Endothelial cell of umbilical vein (primary cell): ENCODE measurements around the gene WAC. TPM values are rescaled to one million over a fixed set of nuclear protein-coding genes. Genes with fewer than 3 reads are reported as not detected.

Source experiments
- BruUV-seq: library from RNA; stranded (reverse); fragments of 400-500 nt; replicated peaks from 2 replicates; lab custom pipeline; 2021; lab: Mats Ljungman, UMichigan
- CTCF ChIA-PET: fragments of 300-600, 350-600 bp; sonication (Branson Sonifier 250); formaldehyde crosslinking; loops from one replicate; lab custom pipeline; 2021; ENCODE audit warnings: antibody characterized with exemption, inconsistent platforms; lab: Charles Lee
- POLR2A ChIA-PET: fragments of 300-600, 350-600 bp; sonication (Branson Sonifier 250); formaldehyde crosslinking; loops from one replicate; lab custom pipeline; 2021; ENCODE audit warnings: antibody characterized with exemption, inconsistent platforms; lab: Charles Lee
- DNase-seq: peaks from one replicate; pipeline ENCODE4 v3.0.0-alpha.2; 2011; ENCODE audit warnings: low read depth, low spot score
- FAIRE-seq: peaks from 2 replicates; lab custom pipeline; 2011; peaks lifted over from hg19 to GRCh38; lab: Jason Lieb, UNC
- H2AFZ ChIP-seq: 2 replicates; pipeline ENCODE4 v1.6.0; 2012; ENCODE audit warnings: low read depth, low read length, control low read depth, inconsistent platforms
- H3K27ac ChIP-seq: 2 replicates; pipeline ENCODE4 v1.5.1; 2011; ENCODE audit warnings: low read depth, mild to moderate bottlenecking, control low read depth, low read length, moderate library complexity; ENCODE audit not compliant: insufficient read depth
- H3K27me3 ChIP-seq, 2 experiments: 2 replicates each; pipeline versions ENCODE4 v1.6.0 to v1.6.1; 2011; ENCODE audit warnings: low read length in 2 of 2, mixed read lengths in 1 of 2; ENCODE audit not compliant: control insufficient read depth in 2 of 2, insufficient read depth in 2 of 2
- H3K36me3 ChIP-seq, 2 experiments: 2 replicates in 1 of 2; 3 replicates in 1 of 2; pipeline ENCODE4 v1.5.1; 2011; ENCODE audit warnings: low read length in 2 of 2, mild to moderate bottlenecking in 1 of 2, moderate library complexity in 1 of 2; ENCODE audit not compliant: control insufficient read depth in 2 of 2, insufficient read depth in 2 of 2; ENCODE audit errors: extremely low read depth in 1 of 2
- H3K4me1 ChIP-seq: 3 replicates; pipeline ENCODE4 v1.5.1; 2011; ENCODE audit warnings: mild to moderate bottlenecking, low read length; ENCODE audit not compliant: control insufficient read depth, insufficient read depth; ENCODE audit errors: extremely low read depth
- H3K4me2 ChIP-seq: 2 replicates; pipeline ENCODE4 v1.6.1; 2011; ENCODE audit warnings: low read length, control low read depth, mixed read lengths; ENCODE audit not compliant: insufficient read depth
- H3K4me3 ChIP-seq, 3 experiments: fragments of 200-600 bp in 1 of 3; sonication (generic), shearing (Covaris generic) in 1 of 3; replicated peaks in 1 of 3; 2 replicates each; pipeline ENCODE4 v1.5.1; 2011 to 2016; ENCODE audit warnings: control low read depth in 3 of 3, low read length in 3 of 3, mild to moderate bottlenecking in 2 of 3, inconsistent platforms in 1 of 3, low read depth in 1 of 3, moderate library complexity in 1 of 3; ENCODE audit not compliant: insufficient read depth in 1 of 3
- H3K79me2 ChIP-seq: 2 replicates; pipeline ENCODE4 v1.6.0; 2012; ENCODE audit warnings: low read length, inconsistent platforms; ENCODE audit not compliant: control insufficient read depth, insufficient read depth
- H3K9ac ChIP-seq: replicated peaks from 2 replicates; pipeline ENCODE3; 2011; ENCODE audit warnings: low read length, control low read depth; ENCODE audit not compliant: insufficient read depth; ENCODE audit errors: extremely low read depth
- H3K9me1 ChIP-seq: replicated peaks from 3 replicates; pipeline ENCODE4 v1.6.0; 2011; ENCODE audit warnings: mild to moderate bottlenecking, low read length; ENCODE audit not compliant: control insufficient read depth, insufficient read depth; ENCODE audit errors: extremely low read depth
- H3K9me3 ChIP-seq: replicated peaks from 2 replicates; pipeline ENCODE4 v1.5.1; 2012; ENCODE audit warnings: low read length, inconsistent platforms; ENCODE audit not compliant: control insufficient read depth, insufficient read depth
- H4K20me1 ChIP-seq: replicated peaks from 2 replicates; pipeline ENCODE3; 2011; ENCODE audit warnings: mild to moderate bottlenecking, low read length; ENCODE audit not compliant: control insufficient read depth, insufficient read depth; ENCODE audit errors: extremely low read depth
- EZH2 ChIP-seq: IDR thresholded peaks from 2 replicates; pipeline ENCODE4 v1.6.1; 2012; ENCODE audit warnings: borderline replicate concordance, low read depth, mild to moderate bottlenecking, moderate library complexity, low read length, inconsistent platforms; ENCODE audit not compliant: severe bottlenecking
- FOS ChIP-seq: IDR thresholded peaks from 2 replicates; pipeline ENCODE4 v1.6.1; 2011; ENCODE audit warnings: mild to moderate bottlenecking, low read length, moderate library complexity, borderline replicate concordance; ENCODE audit not compliant: insufficient read depth
- GATA2 ChIP-seq: IDR thresholded peaks from 2 replicates; pipeline ENCODE4 v1.7.0; 2011; ENCODE audit warnings: low read depth, mild to moderate bottlenecking, moderate library complexity, mixed read lengths, low read length; ENCODE audit not compliant: insufficient read length, insufficient read depth
- JUN ChIP-seq: IDR thresholded peaks from 2 replicates; pipeline ENCODE4 v1.6.1; 2011; ENCODE audit warnings: borderline replicate concordance, low read depth; ENCODE audit not compliant: insufficient read length, insufficient read depth
- MYC ChIP-seq: IDR thresholded peaks from one replicate; pipeline ENCODE4 v1.6.1; 2011; ENCODE audit warnings: mild to moderate bottlenecking, low read depth, low read length
- POLR2A ChIP-seq: IDR thresholded peaks from 2 replicates; pipeline ENCODE4 v1.6.1; 2012; ENCODE audit warnings: low read depth, mild to moderate bottlenecking, control low read depth, low read length
- POLR2AphosphoS5 ChIP-seq: IDR thresholded peaks from 2 replicates; pipeline ENCODE4 v1.6.1; 2012; ENCODE audit warnings: low read depth, mild to moderate bottlenecking, control low read depth, low read length, moderate library complexity; ENCODE audit not compliant: insufficient read depth
- dilution Hi-C: fragments of 300-500 bp; cut with MboI; formaldehyde crosslinking; loops from one replicate; pipeline ENCODE4 v1.15.0; 2019; ENCODE audit warnings: low sequenced_read_pairs; ENCODE audit not compliant: extremely low pct_ligation_motif_present
- intact Hi-C: fragments of 100-400 bp; cut with micrococcal nuclease; formaldehyde crosslinking; loops from one replicate; pipeline ENCODE4 v1.10.0; 2022
- polyA plus RNA-seq, 4 experiments: library from polyadenylated mRNA; depleted of rRNA in 3 of 4; stranded (reverse) in 3 of 4; unstranded in 1 of 4; fragments of >200 nt; gene quantifications; 2 replicates each; pipeline versions ENCODE4 v1.2.1 to v1.2.3, GENCODE V29; 2011 to 2012; ENCODE audit warnings: missing spikeins in 1 of 4
- total RNA-seq: library from RNA; stranded (reverse); gene quantifications from 2 replicates; pipeline ENCODE4 v1.2.3, GENCODE V29; 2021
- TF ChIP-seq, protein P1 (sequence below), 2 donors: IDR thresholded peaks; 1 replicate in 1 of 2; 2 replicates in 1 of 2; pipeline ENCODE4 v1.5.1; 2011; ENCODE audit warnings: low read length in 2 of 2, mild to moderate bottlenecking in 2 of 2, moderate library complexity in 2 of 2, control low read depth in 1 of 2, inconsistent platforms in 1 of 2, low read depth in 1 of 2; ENCODE audit not compliant: insufficient read depth in 1 of 2; ENCODE audit errors: extremely low read depth in 1 of 2
- TF ChIP-seq, protein P2 (sequence below): IDR thresholded peaks from 2 replicates; pipeline ENCODE4 v1.6.1; 2011; ENCODE audit not compliant: insufficient read depth, insufficient read length

The WAC gene
- total and polyA plus RNA-seq, 2 donors (not counting 3 experiments of a cell fraction or from before 2014, with no cell fraction given) = 49.2 to 101 TPM

DNA sequence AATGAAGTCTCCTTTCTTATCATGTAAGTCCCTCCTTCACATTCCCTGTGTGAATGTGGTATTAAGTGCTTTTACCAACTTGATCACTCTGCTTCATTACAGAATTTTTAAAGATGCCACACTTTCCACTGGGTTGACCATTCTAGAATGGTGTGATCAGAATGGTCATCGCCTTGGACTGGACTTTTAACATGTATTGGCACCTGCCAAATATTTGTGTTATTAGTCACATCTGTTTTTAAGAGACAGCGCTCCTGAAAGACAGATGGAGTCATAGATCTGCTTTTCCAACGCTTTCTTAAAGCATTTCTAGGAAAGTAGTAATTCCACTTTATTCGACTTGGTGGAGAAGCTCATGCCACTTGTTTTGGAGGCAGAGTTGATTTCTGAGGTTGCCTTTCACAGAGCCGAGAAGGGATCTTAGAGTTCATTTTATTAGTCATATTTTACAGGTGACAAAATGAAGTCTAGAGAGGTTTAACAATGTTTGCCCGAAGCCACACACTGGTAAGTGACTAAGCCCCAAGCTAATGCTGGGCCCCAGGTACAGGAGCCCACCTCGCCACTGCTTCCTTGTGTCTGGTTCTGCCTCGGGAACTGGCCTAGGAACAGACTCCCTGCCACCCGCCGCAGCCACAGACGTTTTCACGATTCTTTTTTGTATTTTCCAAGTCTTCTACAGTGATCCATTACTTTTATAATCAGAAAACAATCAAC, 134.0 kb downstream of the WAC start:
- no peaks in the 10 kb centered on the region for H3K4me1 ChIP-seq
- FAIRE-seq (no peak), DNase-seq (no peak)
- H3K9ac ChIP-seq = no peak overlapping the region
- H3K79me2 ChIP-seq = no peaks in the 10 kb centered on the region
- dilution Hi-C loops (no loop called here), intact Hi-C loops (no loop called here)
- no peak overlapping the region for H3K27ac ChIP-seq
- H3K9me3 ChIP-seq = no peaks in the 10 kb centered on the region
- H2AFZ ChIP-seq = no peak overlapping the region
- POLR2A ChIA-PET = no interaction called here
- no peak overlapping the region for H3K4me3 ChIP-seq
- TF ChIP-seq, protein P1, sequence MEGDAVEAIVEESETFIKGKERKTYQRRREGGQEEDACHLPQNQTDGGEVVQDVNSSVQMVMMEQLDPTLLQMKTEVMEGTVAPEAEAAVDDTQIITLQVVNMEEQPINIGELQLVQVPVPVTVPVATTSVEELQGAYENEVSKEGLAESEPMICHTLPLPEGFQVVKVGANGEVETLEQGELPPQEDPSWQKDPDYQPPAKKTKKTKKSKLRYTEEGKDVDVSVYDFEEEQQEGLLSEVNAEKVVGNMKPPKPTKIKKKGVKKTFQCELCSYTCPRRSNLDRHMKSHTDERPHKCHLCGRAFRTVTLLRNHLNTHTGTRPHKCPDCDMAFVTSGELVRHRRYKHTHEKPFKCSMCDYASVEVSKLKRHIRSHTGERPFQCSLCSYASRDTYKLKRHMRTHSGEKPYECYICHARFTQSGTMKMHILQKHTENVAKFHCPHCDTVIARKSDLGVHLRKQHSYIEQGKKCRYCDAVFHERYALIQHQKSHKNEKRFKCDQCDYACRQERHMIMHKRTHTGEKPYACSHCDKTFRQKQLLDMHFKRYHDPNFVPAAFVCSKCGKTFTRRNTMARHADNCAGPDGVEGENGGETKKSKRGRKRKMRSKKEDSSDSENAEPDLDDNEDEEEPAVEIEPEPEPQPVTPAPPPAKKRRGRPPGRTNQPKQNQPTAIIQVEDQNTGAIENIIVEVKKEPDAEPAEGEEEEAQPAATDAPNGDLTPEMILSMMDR (IDR thresholded peaks at IDR 0.05; ENCODE audit: extremely low read depth in 1 of 2, insufficient read depth in 1 of 2, low read depth in 1 of 2, low read length in 2 of 2) = no peak
- TF ChIP-seq FOS (no peak), GATA2 (no peak), POLR2A (no peak), EZH2 (no peak), JUN (no peak), MYC (no peak), POLR2AphosphoS5 (no peak)
- TF ChIP-seq, protein P2, sequence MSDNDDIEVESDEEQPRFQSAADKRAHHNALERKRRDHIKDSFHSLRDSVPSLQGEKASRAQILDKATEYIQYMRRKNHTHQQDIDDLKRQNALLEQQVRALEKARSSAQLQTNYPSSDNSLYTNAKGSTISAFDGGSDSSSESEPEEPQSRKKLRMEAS = no peak
- CTCF ChIA-PET = interaction anchor here (1.6 to 6.1 kb wide), 2 partner anchors 12 to 637 kb away, joined by 3 to 244 read pairs; no protein-coding TSS in a partner anchor
- H3K4me2 ChIP-seq = no peak overlapping the region
- H3K9me1 ChIP-seq = no peaks in the 10 kb centered on the region
- H4K20me1 ChIP-seq = no peaks in the 10 kb centered on the region
- peaks cover 23 to 26% of the 10 kb centered on the region in 2 experiments for H3K27me3 ChIP-seq
- H3K36me3 ChIP-seq = no peaks in the 10 kb centered on the region
- no TSS peak for BruUV-seq
